Measurements from ENCODE around the gene IL1R2.

IL1R2 gene

DNA sequence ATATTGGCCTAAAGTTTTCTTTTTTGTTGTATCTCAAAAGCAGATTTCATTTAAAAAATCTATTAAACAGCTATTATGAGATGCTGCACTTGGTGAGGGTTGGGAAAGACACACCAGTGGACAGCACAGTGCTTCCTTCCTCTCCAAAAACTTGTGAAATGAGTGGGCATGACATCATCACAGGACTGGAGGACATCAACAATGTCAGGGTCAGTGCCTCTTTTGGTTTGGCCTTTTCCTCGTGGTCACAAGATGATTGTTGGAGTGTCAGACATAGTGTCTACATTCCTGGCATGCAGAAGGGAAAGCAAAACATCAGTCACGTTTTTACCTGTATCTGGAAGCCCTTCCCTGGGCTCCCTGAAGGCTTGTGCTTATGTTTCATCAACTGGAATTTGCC, 49.6 kb downstream of the IL1R2 start:
- no peak for DNase-seq (ENCODE audit: low read depth in 3 of 3)

DNA sequence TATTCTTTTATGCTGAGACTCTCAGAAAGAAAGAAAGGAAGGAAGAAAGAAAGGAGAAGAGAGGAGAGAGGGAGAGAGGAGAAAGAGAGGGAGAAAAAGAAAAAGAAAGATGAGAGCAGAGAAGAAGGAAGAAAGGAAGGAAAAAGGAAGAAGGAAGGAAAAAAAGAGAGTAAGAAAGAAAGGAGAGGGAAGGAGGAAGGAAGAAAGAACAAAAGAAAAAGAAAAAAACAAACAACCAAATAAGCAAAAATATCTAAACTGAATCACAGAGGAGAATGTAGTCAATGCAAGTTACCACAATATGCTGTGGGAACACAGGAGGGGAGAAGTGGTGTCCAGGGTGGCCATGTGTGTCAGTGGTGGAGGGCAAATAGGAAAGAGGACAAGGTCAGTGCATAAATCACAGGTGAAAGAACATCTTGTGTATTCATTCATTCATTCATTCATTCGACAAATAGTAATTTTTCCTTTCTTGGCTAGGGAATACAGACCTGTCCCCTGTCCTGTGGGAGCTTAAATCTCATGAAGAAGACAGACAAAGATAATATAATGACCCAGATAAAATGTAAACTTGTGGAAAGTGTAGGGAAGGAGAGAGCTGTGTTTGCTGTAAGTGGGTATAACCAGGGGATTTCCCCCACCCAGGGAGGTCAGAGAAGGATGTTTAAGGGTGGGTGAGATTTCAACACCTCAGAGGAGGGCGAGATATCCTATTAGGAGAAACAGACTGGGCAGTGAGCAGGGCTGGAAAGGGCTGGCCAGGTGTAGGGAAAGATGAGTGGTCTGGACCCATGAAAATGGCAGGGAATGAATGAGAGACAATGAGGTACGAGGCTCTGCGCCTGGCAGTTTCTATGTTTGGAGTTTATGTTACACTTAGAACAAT, 50.7 kb downstream of the IL1R2 start:
- DNase-seq (ENCODE audit: low read depth in 3 of 3): no peak

DNA sequence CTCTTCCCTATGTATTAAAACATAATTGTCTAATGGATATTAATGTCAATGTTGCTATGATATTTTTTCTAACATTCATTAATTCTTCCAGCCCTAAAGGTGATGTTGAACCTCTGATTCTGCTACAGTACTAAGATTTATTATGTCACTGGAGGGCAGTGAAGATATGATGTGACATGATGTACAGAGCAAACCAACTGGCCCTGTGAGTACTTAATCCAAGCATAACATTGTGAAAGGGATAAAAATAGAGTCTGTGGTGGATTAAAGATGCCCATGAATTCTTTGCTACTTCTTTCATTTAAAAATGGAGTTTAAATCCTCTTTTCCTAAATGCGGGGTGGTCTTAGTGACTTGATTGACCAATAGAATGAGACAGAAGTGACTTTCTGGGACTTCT, 51.8 kb downstream of the IL1R2 start:
- no peak for DNase-seq (ENCODE audit: low read depth in 3 of 3)

DNA sequence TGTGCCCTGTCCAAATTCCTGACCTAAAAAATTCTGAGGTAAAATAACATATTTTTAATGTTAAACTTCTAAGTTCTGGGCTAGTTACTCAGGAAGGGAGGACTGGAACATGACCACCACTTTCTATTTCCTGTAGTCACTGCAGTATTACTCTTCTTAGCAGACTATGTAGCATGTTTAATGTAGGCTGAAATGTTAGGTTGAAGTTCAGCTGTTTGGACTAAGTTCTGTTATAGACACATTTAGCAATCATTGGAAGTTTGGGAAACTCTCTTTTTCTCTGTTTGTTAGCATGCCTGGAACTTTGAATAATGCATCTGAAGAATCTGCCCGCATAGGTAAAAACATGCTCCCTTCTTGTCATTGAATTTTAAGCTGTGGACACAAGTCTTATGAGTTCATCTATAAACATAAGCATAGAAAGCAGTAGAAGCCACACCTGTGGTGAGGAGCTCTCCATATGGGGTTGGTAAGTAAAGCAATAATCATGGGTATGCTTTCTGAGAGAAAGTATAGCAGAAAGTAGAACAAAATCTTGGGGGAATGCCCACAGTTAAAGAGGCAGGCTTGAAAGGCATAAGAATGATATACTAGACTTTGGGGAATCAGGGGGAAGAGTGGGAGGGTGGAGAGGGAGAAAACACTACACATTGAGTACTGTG, 52.6 kb downstream of the IL1R2 start:
- DNase-seq (ENCODE audit: low read depth in 3 of 3): no peak

DNA sequence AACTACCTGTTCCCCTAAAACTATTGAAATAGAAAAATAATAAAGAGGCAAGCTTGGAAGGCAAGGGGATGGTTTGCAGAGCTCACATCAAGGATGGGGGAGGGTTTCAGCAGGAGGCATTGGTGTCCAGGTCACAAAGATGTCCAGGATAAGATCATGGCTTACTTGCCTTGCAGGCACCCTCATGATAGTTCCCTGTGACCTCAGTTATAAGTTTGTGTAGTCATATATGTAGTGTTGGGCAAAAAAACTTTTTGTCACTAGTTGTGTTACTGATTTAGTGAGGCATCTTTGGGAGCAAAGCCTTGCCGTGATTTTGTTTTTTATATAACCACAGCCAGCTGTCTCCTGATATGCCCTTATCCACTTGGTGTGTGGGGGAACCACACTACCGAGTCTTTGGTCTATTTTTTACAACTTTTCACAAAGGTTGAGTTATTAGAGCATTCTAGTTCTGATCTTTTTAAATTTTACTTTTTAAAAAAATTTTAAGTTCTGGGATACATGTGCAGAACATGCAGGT, 53.3 kb downstream of the IL1R2 start:
- no peak for DNase-seq (ENCODE audit: low read depth in 3 of 3)

DNA sequence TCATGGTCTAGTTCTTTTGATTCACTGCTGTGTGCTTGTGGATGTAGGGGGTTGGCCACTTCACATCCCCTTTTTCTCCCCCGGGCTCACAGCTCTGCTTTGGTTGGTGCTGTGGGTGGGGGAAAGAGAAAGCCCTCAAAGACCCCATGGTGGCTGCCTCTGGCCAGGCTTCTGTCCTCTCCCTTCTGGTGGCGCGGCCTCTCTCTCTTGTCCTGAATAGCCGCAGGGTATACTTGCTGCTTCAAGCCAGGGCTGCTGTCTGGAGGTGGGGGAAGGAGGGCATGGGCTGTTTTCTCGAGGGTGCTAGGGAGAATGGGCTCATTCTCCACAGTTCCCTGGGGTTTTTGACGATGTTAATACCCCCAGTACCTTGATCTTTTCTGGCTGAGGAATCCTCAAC, 53.9 kb downstream of the IL1R2 start:
- DNase-seq (ENCODE audit: low read depth in 3 of 3): no peak

DNA sequence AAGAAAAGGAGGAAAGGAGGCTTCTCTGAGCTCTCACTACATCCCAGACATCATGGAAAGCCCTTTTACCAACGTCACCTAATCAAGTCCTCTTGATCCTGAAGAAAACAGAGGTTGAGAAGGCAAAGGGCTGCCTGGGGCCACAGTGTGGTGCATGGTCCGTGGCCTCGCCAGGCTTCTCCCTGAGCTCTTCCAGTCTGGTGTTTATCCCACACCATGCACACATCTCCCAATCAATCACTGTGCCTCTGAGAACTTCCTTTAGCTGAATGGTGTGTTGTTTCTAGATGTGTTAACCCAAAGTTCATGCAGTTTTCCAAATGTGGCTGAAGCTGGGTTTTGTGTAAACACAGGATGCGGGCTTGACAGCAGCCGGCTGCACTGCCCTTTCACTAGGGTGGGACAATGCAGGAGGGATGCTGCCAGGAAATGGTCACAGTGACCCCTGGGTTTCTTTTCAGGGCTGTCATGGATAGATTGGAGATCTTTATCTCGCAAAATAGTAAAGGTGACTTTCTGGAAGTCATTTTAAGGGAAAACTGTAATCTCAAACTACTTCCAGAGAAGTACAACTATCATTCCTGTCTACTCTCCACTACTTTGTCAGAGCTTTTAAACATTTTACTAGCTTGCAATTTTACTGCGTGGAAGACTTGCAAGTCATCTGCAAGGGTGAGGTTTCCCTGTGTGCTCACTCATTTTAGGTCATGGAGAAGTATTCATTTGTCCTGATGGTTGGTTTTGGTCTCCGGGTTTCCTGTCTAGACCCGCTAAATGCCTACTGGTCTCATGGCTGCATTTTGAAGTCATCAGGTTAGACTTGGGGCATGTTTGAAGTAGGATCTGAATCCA, 54.6 kb downstream of the IL1R2 start:
- DNase-seq (ENCODE audit: low read depth in 3 of 3): no peak

DNA sequence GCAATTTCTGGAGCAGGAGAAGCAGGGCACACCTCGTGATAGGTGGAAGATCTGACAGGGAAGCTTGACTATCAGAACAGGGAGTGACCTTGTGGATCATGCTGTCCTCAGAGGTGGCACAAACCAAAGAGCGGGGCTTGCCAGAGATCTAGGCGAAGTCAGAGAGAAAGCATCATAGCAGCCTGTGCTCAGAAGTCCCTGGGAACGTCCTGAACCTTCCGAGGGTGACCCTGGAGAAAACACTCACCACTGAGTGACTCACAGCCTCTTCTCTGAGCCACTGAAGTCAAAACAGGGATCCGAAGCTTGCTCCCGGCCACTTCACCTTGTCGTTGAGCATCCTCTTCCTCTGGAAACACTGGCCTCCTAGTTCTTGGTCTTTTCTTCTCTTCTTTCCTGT, 56.7 kb downstream of the IL1R2 start:
- no peak for DNase-seq (ENCODE audit: low read depth in 3 of 3)

DNA sequence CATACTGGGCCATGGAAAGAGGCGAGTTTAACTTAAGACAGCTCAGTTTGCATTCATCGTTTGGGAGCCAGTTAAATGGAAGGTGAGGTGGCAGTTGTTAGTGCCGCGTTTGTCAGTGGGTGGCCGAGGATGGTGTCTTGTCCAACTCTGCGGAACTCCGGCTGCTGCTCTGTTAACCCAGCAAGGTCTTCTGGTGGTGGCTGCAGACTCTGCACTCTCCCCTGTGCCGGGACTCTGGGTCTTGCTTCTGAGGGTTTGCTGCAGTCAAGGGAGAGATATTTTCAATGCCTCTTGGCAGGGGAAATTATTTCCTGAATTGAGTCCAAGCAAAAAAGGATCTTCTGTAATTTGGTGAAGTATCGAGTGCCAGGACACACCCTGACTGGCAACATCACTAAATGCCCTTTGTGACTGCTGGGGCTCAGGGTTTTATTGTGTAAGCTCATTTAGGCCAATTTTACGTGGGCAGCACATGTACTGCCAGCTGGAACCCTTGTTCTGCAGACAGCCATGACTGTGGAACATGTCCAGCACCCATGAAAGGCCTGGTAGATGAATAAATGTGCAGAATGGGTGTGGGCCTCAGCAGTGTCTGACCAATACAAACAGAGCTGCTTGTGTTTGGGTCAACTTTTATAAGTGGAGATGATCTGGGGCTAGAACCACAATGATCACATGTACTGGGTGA, 58.1 kb downstream of the IL1R2 start:
- DNase-seq (ENCODE audit: low read depth in 3 of 3): no peak

DNA sequence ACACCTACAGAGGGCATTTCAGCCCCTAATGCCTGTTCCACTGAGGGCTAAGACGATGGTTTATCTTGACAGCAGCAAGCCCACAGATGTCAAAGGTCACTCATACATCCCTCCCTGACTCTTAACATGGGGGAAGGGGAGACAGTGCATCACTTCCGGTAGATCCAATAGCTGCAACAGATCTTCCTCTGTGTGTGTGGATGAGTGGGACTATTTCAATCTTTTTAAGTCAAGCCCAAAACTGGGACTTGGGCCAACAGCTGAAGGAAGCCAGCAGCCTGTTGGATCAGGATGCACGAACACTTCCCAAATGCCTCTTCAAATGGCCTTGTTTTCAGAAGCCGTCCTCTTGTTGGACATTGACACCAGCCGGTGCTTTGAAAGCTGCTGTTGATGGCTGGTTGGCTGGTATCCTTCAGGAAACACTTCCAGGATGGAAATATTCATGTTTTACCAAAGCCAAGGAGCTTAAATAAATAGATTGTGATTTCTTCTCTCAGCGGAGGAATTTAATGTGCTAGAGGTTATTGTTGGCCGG, 59.2 kb downstream of the IL1R2 start:
- DNase-seq (ENCODE audit: low read depth in 3 of 3): no peak

DNA sequence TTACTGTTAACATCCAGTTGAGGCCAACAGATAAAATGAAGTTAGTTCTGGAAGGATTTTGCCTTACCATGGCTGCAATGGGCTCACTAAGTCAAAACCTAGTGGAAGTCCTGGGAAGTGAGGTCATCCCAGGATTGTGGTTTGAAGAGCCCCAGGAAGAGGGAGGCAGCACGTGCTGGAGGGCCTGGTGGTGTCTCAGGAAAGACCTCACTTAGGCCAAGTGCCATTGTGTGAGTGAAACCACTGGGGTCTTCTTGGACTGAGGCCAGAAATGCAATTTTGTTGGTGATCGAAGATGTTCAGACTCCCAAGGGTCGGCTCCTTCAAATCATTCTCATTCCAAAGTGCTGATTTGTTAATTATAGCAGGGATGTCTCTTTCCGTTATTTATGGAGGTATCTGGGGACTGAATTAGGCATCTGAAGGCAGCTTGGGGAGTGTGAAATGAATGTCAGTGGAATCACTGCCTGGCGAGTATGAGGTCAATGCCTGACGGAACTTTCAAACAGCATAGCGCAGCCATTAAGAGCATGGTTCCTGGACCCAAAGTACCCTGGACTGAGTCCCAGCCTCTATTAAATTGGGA, 60.0 kb downstream of the IL1R2 start:
- DNase-seq (ENCODE audit: low read depth in 3 of 3): no peak

DNA sequence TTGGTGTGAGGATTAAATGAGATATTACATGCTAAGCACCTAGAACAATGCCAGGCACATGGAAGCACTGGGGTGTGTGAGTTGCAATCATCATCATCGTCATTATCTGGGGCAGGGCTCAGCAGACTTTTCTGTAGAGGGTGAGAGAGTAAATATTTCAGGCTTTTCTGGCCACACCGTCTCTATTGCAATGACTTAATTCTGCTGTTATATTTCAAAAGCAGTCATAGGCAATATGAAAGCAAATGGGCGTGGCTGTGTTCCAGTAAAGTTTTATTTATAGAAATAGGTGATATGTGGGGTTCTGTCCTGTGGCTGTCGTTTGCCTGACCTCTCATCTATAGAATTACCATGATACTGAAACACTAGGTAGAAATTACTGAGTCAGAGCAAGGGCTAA, 60.6 kb downstream of the IL1R2 start:
- no peak for DNase-seq (ENCODE audit: low read depth in 3 of 3)

DNA sequence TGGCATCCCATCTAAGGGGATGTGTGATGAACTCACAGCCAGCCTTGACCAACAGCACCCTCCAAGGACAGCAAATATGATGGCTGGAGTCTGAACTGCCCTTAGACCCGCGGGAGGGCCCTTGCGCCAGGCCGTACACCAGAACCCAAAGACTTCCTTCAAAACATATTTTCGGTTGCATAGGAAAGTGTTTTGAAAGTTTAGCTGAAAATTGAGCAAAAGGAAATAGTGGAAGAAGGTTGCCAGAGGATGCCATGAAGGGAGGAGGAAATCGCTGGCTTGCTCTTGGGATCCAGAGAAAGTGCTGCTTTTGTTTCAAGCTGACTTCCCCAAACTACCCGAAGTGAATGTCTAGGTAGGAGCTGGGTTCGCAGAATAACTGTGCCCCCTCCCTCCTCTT, 61.3 kb downstream of the IL1R2 start:
- DNase-seq (ENCODE audit: low read depth in 3 of 3): no peak

DNA sequence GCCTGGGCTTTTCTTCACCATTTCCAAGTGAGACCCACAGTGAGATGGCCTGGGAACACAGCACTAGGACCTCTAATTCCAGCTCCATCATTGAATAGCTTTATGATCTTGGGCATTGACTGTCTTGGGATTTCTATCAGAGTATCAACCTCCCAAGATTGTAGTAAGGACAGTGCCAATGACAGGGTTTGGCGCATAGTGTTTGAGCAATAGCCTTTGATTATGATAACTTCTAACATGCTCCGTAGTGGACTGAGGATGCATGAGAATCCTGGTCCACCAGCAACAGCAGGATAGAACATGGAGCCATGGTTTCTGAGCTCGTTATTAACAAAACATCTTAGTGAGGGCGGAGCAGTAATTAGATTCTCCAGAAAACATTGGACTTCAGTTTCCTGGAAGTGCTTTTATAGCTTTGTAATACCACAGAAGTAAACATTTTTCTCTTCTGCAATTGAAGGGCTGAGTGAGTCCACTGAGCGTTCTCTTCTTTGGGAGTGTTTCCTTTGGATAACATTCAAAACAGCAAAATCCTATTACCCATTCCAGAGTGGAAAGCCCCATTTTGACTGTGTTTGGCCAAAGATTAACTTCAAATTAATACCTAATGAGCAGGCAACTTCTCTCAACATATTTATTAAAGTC, 63.7 kb downstream of the IL1R2 start:
- DNase-seq (ENCODE audit: low read depth in 3 of 3): no peak

DNA sequence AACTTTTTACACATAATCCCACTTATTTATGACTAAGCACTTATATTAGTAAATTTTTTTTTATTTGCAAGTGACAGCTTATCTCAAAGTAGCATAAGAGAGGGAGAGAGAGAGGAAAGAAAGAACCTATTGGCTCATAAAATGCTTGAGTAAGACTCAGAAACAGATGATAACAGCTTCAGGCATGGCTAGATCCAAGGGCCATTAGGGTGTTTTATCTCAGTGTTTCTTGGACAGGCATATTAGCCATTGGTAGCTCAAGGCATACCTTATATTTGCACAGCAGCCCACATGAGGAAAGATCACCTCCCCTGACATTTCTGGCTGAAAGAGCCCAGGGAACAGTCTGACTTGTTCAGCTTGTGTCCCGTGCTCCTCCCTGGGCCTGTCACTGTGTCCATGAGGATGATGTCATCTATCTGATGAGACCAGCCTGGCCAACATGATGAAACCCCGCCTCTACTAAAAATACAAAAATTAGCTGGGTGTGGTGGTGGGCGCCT, 64.4 kb downstream of the IL1R2 start:
- no peak for DNase-seq (ENCODE audit: low read depth in 3 of 3)

DNA sequence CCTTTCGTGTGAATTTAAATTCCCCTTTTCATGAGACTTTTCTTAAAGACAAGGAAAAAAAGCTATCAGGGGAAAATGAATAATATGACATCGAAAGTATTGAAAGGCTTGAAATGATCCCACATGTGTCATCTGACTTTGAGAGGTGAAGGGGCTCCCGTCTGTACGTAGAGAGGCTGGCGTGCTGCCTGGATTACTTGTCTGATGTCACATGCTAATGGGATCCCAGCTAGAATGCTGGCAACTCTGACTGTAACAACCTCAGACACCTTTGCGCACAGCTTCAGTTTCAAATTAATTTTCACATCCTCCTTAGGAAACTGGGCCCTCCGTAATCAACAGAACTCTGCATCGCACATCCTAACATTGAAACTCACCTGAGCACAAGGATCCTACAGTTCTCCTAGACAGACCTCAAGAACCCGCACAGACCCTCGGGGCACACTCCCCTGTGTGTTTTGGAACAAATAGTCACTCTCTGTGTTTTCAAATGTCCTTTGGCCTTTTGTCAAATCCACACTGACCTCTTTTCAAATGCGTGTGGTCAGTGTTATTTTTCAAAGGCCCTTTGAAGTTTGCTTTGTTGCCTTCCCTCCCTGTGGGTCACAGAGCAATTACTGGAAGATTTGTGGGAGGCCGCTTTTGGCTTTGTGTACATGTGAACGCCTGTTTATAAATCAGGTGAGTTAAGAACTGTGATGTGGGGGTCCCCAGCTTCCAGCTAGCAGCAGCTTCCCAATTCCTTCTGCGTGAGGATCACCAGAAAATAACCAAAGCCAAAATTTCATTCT, 65.9 kb downstream of the IL1R2 start:
- DNase-seq (ENCODE audit: low read depth in 3 of 3): peak in 1 of 3 donors; percentile 50

DNA sequence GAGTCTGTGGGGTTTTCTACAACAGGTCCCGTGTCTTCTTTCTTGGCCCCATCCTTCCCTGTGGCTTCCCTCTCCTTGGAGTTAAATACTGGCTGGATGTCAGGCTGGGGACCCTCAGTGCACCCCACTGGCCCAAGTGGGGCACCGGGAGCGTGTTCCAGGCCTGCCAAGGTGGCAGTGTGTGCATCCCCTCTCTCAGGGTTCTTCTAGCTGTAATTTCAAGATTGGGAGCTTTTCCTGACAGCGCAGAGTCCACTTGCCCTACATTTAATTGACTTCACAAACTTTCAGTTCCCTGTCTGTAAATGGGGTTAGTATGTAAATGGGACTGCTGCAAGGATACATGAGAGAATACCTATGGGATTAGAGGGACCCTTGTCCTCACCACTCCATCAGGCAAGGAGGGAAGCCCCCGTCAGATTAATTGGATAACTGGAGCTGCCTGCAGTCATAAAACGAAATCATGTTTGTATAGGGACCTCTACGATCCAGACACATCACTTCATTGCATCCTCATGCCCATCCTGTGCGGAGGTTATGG, 66.6 kb downstream of the IL1R2 start:
- DNase-seq (ENCODE audit: low read depth in 3 of 3): no peak

DNA sequence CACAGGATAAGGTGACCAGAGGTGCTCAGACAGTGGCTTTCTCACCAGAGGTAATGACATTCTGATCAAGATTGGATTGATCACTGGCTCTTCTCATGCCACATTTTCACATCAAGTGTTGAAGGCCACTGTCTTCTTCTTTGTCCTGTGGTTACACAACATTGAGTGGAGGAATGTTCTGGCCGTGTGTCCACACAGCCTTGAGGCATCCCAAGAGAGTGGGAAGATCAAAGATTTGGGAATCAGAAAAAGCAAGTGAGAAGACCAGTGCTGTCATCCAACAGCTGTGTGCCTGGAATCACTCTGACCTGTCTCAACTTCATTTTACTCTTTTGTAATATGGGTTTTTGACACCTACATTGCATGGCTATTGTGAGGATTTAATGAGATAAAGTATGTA, 67.4 kb downstream of the IL1R2 start:
- DNase-seq (ENCODE audit: low read depth in 3 of 3): no peak

DNA sequence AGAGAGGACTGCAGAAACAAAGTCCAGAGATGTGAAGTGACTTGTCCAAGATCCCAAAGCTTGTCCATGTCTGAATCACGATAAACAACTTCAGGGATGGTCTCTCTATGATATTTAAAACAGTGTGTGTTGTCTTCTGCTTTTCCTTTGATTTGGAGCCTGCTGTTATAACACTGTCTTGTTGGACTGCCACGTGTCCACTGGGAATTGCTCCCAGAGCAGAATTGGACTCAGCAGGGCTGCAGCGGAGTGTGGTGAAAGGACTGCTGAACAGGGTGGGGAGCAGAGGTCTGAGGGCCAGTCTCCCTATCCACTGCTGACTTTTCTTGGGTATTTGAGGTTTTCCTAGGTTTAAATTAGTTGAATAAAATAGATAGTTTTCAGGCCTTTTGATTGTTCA, 68.3 kb downstream of the IL1R2 start:
- no peak for DNase-seq (ENCODE audit: low read depth in 3 of 3)
